Endothelial cell of coronary artery (primary cell): ENCODE measurements around the gene MAST3. TPM values are rescaled to one million over a fixed set of nuclear protein-coding genes. Genes with fewer than 3 reads are reported as not detected.

Source experiments
- total RNA-seq: library from RNA; depleted of rRNA; stranded (reverse); fragments of >200 nt; gene quantifications from 2 replicates; pipeline ENCODE4 v1.2.3, GENCODE V29; 2014

MAST3 gene
- 0.90 and 1.3 TPM in 2 replicates for total RNA-seq

GRCh38 chr19:18097217-18097992 lies at the start of gene MAST3:
Gene MAST3 (plus strand): TSS chr19:18097778. CDS start chr19:18097793, 15 bp downstream.

DNA sequence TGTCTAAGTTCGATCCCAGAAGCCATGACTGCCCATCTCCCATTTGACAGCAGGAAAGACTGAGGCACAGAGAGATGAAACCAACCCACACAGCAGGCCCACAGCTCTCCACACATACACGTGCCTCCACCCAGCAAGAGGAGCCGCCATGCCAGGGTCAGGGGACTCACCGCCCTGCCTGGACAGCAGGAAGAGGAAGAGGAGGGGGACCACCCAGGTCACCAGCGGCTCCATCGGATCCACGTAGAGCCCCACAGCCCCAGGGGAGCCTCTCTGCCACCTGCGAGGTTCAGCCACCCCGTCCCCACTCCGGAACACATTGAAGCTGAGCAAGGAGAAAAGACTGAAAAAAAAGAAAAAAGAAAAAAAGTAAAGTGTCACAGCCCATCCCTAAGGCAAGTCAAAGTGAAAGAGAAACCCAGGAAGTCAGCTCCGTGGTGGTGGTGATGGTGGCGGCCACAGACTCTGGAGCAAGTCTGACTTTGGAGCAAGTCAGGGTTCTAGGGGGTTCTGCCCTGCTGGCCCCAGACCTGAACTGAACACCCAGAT lies 10.9 kb upstream of the MAST3 start, which contains the start of gene IL12RB1:
Gene IL12RB1 (minus strand): TSS at position 345 of the 549 bp plus-strand sequence. CDS start 111 bp downstream, at position 234.

GRCh38 chr19:18152817-18153555 lies 55.4 kb downstream of the MAST3 start, which contains the start of gene PIK3R2:
Gene PIK3R2 (plus strand): TSS chr19:18153163. CDS start chr19:18155880, 2,717 bp downstream.

DNA sequence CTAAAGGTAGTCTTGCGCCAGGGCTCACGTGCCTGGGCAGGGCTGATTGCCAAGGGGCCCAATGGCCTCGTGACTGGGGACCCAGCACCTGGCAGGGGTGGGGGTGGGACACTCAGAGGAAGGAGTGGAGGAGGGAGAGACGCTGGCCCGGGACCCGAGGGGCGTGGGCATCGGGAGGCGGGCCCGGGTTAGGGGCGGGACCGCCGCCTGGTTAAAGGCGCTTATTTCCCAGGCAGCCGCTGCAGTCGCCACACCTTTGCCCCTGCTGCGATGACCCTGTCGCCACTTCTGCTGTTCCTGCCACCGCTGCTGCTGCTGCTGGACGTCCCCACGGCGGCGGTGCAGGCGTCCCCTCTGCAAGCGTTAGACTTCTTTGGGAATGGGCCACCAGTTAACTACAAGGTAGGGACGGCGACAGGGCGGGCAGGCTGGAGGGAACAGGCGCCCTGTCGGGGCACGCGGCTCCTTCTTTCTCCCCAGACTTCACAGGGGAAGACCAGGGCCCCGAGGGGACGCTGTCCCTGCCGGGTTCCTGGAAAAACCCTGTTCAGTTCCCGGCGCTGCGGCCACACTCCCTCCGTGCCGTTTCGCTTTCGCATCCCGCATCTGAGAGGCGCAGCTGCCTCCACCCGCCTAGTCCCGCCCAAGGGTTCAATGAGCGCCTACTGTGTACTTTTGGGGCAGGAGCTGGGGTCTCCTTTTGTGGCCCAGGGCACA lies 76.2 kb downstream of the MAST3 start, which contains the start of gene IFI30:
Gene IFI30 (plus strand): TSS at position 242 of the 717 bp plus-strand sequence. CDS start 29 bp downstream, at position 271.

DNA sequence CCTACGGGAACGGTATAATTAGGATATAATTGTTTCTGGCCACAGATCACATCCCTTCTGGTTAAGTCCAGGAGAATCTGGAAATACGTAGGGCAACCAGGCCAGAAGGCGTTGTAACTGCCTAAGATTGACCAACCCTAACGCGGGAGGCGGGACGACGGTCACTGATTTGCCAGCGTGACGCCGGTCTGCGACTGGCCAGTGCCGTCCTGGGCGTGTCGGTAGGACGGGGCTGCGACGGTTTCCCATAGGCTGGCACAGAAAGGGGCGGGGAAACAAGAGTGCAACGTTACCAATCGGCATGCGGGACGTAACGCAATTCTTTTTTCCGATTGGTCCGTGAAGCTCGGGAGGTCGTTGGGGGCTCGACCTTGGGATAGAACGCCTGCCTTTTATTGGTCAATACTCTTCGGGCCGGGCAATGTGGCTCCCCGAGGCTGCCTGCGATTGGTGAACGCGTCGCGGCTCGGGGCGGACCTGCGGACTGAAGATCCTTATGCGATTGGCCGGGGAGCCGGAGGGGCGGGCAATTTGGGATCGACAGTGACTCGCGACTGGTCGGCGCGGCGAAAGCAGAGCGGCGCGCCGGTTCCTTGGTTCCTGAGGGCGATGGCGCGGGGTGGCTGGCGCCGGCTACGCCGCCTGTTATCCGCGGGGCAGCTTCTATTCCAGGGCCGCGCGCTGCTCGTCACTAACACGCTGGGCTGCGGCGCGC lies 95.3 kb downstream of the MAST3 start, which contains the start of gene MPV17L2:
Gene MPV17L2 (plus strand): TSS at position 546 of the 715 bp plus-strand sequence. CDS start 64 bp downstream, at position 610.

Other genes starting within 250 kb of the MAST3 start
- gene JAK3, start 249.8 kb upstream of the MAST3 start, total RNA-seq = 0.72 and 2.8 TPM in 2 replicates
- gene RPL18A, start 237.9 kb upstream of the MAST3 start, total RNA-seq = 1,207 and 1,395 TPM in 2 replicates
- gene SLC5A5, start 225.8 kb upstream of the MAST3 start, total RNA-seq = not detected in 2 replicates
- 61.4 and 64.3 TPM in 2 replicates for gene CCDC124, start 164.8 kb upstream of the MAST3 start, total RNA-seq
- gene KCNN1, start 130.7 kb upstream of the MAST3 start, total RNA-seq = under 0.01 and 0.09 TPM in 2 replicates
- 8.5 and 20.0 TPM in 2 replicates for gene ARRDC2, start 89.6 kb upstream of the MAST3 start, total RNA-seq
- gene IL12RB1, start 10.8 kb upstream of the MAST3 start, total RNA-seq = under 0.01 and 0.09 TPM in 2 replicates
- 2.5 and 4.0 TPM in 2 replicates for gene PIK3R2, start 55.4 kb downstream of the MAST3 start, total RNA-seq
- 0.18 TPM in 1 of 2 replicates, not detected in the other for gene IFI30, start 76.0 kb downstream of the MAST3 start, total RNA-seq
- gene MPV17L2, start 95.4 kb downstream of the MAST3 start, total RNA-seq = 7.2 and 8.6 TPM in 2 replicates
- 0.45 and 0.56 TPM in 2 replicates for gene RAB3A, start 106.3 kb downstream of the MAST3 start, total RNA-seq
- 0.09 and 0.28 TPM in 2 replicates for gene PDE4C, start 128.7 kb downstream of the MAST3 start, total RNA-seq
- gene IQCN, start 176.7 kb downstream of the MAST3 start, total RNA-seq = under 0.01 and 0.09 TPM in 2 replicates
- gene JUND, start 183.8 kb downstream of the MAST3 start, total RNA-seq = 60.0 and 115 TPM in 2 replicates
- 135 and 140 TPM in 2 replicates for gene LSM4, start 225.3 kb downstream of the MAST3 start, total RNA-seq
- gene PGPEP1, start 242.8 kb downstream of the MAST3 start, total RNA-seq = 21.8 and 25.7 TPM in 2 replicates